Uterus (tissue), 4 donors: ENCODE results near the gene CPT1C. TPM values are rescaled to one million over a fixed set of nuclear protein-coding genes. Genes with fewer than 3 reads are reported as not detected.

ENCODE experiments used
- DNase-seq, 2 donors: peaks; one replicate each; pipeline ENCODE4 v3.0.0-alpha.2; 2019 to 2020
- H3K27ac ChIP-seq, 2 donors: fragments of 200-600 bp; sonication (generic); 1 replicate in 1 of 2; 2 replicates in 1 of 2; pipeline ENCODE4 v1.5.1; 2016 to 2018
- H3K27me3 ChIP-seq, 2 donors: fragments of 200-600 bp; sonication (generic); one replicate each; pipeline ENCODE4 v1.5.1; 2018 to 2019; ENCODE audit warnings: control low read depth in 1 of 2
- H3K36me3 ChIP-seq, 2 donors: fragments of 200-600 bp; sonication (generic); one replicate each; pipeline ENCODE4 v1.5.1; 2019; ENCODE audit warnings: control low read depth in 1 of 2
- H3K4me1 ChIP-seq, 2 donors: fragments of 200-600 bp; sonication (generic); one replicate each; pipeline ENCODE4 v1.5.1; 2018 to 2019; ENCODE audit warnings: control low read depth in 1 of 2
- H3K4me3 ChIP-seq, 2 donors: fragments of 200-600 bp; sonication (generic); 1 replicate in 1 of 2; 2 replicates in 1 of 2; pipeline ENCODE4 v1.5.1; 2018 to 2019; ENCODE audit warnings: mild to moderate bottlenecking in 1 of 2
- H3K9me3 ChIP-seq, 2 donors: fragments of 200-600 bp; sonication (generic); one replicate each; pipeline ENCODE4 v1.5.1; 2019; ENCODE audit warnings: control low read depth in 1 of 2
- CTCF ChIP-seq, 4 experiments: fragments of 200-600 bp in 2 of 4; fragments of 450-650 bp in 2 of 4; sonication (generic) in 2 of 4; IDR thresholded peaks; one replicate each; pipeline ENCODE4 v1.5.1; 2016 to 2019; ENCODE audit warnings: antibody characterized with exemption in 4 of 4, mild to moderate bottlenecking in 2 of 4, moderate library complexity in 1 of 4
- POLR2A ChIP-seq, 2 donors: fragments of 450-650 bp; IDR thresholded peaks; one replicate each; pipeline ENCODE4 v1.6.1; 2016; ENCODE audit warnings: antibody characterized with exemption in 2 of 2, mild to moderate bottlenecking in 1 of 2, moderate library complexity in 1 of 2
- intact Hi-C: fragments of 100-400 bp; cut with DNase I; formaldehyde crosslinking; loops from one replicate; pipeline ENCODE4 v1.15.1; 2023; ENCODE audit warnings: low total_unique reads
- total RNA-seq, 4 donors: library from RNA; depleted of rRNA in 3 of 4; stranded (reverse); fragments of >200 nt in 3 of 4; gene quantifications; one replicate each; pipeline versions ENCODE4 v1.1.0 to v1.2.4, GENCODE V29; 2014 to 2023
- donor health status: DM: yes; HTN: yes; CAD: no.

The CPT1C gene
- total RNA-seq, 4 donors from 2014 or later, result 1.5 to 26.6 (median 12.2) TPM

GRCh38 chr19:49652551-49653465 is 38.1 kb upstream of the CPT1C start:
- no peaks in the 10 kb centered on the region for H3K27me3 ChIP-seq
- intact Hi-C loops, result no loop called here

GRCh38 chr19:49653466-49653806 is 37.5 kb upstream of the CPT1C start:
- Histone ChIP-seq H3K36me3 (no peaks in the 10 kb centered on the region), H3K4me3 (no peak overlapping the region), H3K27me3 (no peaks in the 10 kb centered on the region), H3K4me1 (no peaks in the 10 kb centered on the region), H3K27ac (no peak overlapping the region), H3K9me3 (no peaks in the 10 kb centered on the region)
- TF ChIP-seq CTCF (IDR thresholded peaks at IDR 0.05) (no peak), POLR2A (IDR thresholded peaks at IDR 0.05) (no peak)
- DNase-seq, result no peak
- intact Hi-C loops, result no loop called here

More at GRCh38 chr19:49652551-49653465, 38.1 kb upstream of the CPT1C start:
- Histone ChIP-seq H3K36me3 (no peaks in the 10 kb centered on the region), H3K9me3 (no peaks in the 10 kb centered on the region), H3K4me3 (no peak overlapping the region), H3K4me1 (no peaks in the 10 kb centered on the region), H3K27ac (no peak overlapping the region)
- DNase-seq, result no peak
- TF ChIP-seq CTCF (IDR thresholded peaks at IDR 0.05) (no peak), POLR2A (IDR thresholded peaks at IDR 0.05) (no peak)

- no peak for DNase-seq
- Histone ChIP-seq H3K27me3 (no peaks in the 10 kb centered on the region), H3K4me3 (no peak overlapping the region), H3K27ac (no peak overlapping the region), H3K4me1 (no peaks in the 10 kb centered on the region), H3K9me3 (no peaks in the 10 kb centered on the region), H3K36me3 (no peaks in the 10 kb centered on the region)
- intact Hi-C loops, result no loop called here
- TF ChIP-seq POLR2A (IDR thresholded peaks at IDR 0.05) (no peak), CTCF (IDR thresholded peaks at IDR 0.05) (no peak)
Observed at GRCh38 chr19:49654581-49654980, 36.3 kb upstream of the CPT1C start.

- no peak for DNase-seq
- Histone ChIP-seq H3K36me3 (no peaks in the 10 kb centered on the region), H3K9me3 (no peaks in the 10 kb centered on the region), H3K27ac (no peak overlapping the region), H3K27me3 (no peaks in the 10 kb centered on the region), H3K4me3 (no peak overlapping the region), H3K4me1 (no peaks in the 10 kb centered on the region)
- no peak for TF ChIP-seq POLR2A (IDR thresholded peaks at IDR 0.05)
- no peak for TF ChIP-seq CTCF (IDR thresholded peaks at IDR 0.05)
- intact Hi-C loops, result no loop called here
Observed at GRCh38 chr19:49655570-49656455, 35.1 kb upstream of the CPT1C start.
